GM19043 (cell line): Measurements from ENCODE around the gene NDUFAF3.

Experiments used
- ATAC-seq: cut with Tn5 transposase; IDR thresholded peaks from one replicate; pipeline ENCODE4 v1.9.1; 2021; ENCODE audit warnings: low read depth; ENCODE audit not compliant: unreplicated experiment

NDUFAF3 gene, protein sequence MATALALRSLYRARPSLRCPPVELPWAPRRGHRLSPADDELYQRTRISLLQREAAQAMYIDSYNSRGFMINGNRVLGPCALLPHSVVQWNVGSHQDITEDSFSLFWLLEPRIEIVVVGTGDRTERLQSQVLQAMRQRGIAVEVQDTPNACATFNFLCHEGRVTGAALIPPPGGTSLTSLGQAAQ

DNA sequence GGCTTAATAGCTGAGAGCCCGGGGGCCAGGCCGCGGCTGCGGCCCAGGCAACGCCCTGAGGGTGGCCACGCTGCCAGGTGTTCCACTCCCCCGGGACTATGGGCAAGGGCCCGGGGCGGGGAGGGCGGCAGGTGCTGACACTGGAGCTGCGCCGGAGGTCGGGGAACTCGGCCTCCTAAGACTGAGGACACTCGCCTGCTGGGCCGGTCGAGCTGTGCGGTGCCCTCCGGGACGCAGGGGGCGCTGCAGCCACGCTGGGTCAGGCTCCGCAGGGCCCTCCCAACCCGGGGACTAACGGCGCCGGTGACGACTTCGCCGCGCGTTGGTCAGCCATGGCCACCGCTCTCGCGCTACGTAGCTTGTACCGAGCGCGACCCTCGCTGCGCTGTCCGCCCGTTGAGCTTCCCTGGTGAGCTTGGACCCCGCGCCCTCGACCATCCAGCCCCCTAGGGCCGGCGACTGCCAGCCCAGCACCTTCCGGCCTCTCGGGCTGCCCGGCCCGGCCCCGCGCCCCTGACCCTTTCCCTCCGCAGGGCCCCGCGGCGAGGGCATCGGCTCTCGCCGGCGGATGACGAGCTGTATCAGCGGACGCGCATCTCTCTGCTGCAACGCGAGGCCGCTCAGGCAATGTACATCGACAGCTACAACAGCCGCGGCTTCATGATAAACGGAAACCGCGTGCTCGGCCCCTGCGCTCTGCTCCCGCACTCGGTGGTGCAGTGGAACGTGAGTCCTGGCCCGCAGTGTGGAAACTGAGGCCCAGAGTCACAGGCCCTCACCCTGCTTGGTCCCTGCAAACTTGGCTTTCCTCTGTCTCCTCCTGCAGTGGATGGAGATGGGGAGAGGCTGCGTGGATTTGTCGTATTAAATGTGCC is at the start of gene NDUFAF3:
Gene NDUFAF3 (plus strand): TSS at position 309 of the 875 bp plus-strand sequence. CDS start 24 bp downstream, at position 333.
- ATAC-seq: peak; percentile 52

DNA sequence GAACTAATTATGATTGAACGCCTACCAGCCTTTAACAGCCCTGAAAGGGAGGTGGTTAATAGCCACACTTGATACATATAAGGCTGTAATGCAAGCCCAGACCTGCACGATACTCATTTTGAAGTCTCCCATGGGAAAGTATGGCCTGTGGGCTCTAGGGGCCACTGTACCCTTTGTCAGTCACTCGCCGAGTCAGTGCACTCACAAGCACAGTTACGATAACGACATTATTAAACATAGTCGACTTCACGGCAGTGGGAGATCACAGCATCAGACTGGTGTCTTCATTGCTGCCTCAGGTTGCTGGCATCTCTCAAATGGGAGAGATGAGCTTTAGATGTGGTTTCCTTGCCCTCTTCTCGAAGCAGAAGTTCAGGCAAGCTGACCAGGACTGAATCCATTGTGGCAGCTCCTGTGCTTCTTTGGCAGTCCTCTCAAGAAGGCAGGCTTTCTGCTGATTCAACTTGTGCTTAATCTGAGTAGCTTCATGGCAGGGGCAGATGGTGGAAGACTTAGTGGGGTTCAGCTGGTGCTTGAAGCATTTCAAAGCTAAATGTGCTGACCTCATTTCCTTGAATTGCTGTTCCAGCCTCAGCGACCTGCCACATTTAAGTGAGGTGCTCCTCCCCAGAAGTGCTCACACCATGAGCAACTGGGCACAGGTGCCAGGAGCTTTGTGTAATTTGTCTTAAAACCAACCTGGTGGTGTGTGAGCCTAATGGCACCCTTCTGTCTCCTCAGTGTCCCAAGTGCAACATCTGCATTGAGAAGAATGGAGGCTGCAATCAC is 47.7 kb upstream of the NDUFAF3 start:
- ATAC-seq: no peak

DNA sequence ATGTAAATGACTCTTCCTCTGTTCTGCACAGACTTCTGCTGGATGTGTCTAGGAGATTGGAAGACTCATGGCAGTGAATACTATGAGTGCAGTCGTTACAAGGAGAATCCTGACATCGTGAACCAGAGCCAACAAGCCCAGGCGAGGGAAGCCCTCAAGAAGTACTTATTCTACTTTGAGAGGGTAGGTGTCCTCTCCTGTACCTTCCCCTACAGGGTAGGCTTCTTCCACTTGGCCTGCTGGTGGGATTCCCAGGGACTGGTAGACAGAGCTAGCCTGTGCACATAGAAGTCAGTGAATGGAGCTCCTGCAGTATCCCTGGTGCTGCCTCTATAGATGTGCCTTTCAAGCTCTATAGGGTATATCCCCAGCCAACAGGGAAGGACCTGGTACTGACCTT is 42.5 kb upstream of the NDUFAF3 start:
- ATAC-seq: no peak

DNA sequence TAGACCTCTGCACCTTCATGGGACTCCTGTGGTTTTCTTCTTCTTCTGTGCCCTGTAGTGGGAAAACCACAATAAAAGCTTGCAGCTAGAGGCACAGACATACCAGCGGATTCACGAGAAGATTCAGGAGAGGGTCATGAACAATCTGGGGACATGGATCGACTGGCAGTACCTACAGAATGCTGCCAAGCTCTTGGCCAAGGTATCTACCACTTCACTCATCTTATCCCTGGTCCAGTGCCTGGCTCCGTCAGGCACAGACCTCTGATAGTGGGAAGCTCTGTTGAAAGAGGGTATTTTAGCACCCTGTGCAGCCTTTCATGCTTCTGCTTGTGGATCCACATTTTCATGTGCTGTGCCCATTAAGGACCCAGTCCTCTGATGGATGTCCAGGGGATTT is 41.6 kb upstream of the NDUFAF3 start:
- no peak for ATAC-seq

DNA sequence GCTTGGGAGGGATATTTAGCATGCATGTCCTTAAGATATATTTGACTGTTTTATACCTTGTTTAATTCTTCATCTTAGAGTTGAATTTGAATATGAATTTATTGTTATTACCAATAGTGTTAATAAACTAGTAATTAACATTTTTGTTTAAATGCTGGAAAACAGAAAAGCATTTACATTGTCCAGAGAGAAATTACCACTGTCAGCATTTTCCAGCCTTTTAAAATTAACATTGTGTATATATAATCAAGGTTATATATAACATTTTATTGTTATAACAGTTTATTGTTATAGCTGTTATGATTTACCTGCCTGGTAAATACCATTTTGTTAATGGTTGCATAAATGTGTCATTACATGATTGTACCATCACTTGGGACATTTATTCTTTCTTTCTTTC is 39.9 kb upstream of the NDUFAF3 start:
- no peak for ATAC-seq

DNA sequence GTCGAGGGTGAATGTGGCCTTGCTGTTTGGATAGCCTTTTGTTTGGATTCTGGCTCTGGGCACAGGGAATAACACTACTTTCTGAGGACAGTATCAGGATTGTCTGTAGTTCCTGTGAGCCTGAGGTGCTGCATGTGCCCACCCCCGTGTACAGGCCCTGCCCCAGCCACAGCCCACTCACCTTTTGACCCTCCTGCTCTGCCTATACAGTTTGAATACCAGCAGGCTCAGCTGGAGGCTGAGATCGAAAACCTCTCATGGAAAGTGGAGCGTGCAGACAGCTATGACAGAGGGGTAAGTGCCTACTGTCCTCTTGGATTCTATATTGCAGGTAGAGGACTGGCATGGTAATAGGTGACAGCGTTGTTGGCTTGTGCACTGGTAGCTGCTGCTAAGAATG is 39.2 kb upstream of the NDUFAF3 start:
- ATAC-seq: no peak

DNA sequence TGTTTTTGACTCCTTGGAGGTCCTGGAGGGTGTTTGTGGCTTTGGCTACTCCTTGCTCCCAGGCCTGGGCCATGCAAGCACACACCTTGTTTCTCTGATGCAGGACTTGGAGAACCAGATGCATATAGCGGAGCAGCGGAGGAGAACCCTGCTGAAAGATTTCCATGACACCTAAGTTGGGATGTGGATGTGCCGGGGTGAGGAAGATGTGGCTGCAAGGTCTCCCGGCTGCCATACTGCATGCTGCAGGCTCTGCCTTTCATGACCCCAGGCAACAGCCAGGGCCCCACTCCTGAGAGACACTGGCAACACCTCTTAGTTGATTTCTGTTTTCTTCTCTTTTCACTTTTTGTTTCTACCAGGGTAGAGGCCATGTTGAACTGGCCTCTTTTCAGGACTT is 38.8 kb upstream of the NDUFAF3 start:
- no peak for ATAC-seq

DNA sequence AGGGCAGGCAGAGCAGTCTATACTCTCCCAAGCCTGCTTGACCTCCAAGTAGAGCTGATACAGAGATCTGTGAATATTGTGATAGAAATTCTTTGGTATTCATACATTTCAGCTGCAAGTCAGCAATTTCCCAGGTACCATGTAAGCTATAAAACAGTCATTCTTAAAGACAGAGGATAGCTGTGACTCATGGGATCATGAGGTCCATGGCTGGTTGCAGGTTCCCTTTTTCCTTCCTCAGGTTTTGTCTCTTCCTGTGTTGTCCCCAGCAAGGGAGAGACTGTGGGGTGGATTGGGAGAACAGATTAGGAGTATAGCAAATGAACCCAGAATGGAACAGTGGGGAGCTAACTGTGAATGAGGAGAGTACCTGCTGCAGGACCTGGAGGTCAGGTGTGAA is 37.3 kb upstream of the NDUFAF3 start:
- ATAC-seq: no peak

DNA sequence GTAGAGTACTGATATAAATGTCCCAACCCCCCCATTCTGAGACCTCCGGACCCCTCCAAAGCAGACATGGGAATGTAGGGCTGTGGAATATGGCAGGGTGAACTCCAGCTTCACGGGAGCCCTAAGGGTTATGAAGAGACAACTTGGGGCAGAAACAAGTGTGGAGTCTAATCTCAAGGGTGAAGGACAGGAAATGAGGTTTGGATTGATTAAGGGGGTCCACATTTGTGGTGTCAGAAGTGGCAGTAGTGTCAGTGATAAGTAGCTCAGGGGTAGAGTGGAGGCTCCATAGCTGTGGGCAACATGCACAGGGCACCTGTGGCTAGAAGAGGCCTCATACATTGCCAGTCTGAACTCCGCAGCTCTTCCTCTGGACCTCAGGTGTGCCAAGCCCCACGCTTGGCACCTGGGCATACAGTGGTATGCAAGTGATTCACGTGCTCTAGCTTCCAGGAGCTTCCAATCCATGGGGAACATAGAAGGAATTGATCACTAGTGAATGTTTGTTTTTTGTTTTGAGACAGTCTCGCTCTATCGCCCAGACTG is 36.0 kb upstream of the NDUFAF3 start:
- ATAC-seq: no peak

DNA sequence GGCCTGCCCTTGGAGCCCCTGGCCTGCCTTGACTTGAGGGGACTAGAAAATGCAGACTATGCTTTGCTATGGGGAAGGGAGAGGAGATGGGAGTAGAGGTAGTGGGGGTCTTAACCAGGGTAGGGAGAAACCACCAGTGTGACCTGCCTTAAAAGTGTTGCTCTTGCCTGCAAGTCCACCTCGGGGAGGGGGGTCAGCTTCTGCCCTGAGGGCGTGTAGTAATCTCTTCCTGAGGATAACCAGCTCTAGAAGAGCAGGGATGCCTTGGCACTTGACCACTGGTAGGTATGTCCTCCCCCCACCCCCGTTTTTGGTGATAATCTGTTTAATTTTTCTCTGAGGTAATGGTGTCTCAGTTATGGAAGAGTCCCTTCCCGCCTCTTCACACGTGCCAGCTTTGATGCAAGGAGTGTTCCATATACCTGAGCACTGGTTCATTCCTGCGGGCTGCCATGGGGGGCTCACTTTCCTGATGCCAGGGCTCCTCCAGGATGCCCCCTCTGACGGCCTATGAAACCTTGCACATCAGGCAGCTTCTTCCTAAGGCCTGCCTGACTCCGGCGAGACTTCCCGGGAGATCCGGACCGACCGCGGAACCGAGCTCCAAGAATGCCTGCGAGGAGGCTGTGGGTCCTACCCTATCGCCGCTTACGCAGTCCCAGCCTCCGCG is 32.7 kb upstream of the NDUFAF3 start:
- ATAC-seq: no peak

DNA sequence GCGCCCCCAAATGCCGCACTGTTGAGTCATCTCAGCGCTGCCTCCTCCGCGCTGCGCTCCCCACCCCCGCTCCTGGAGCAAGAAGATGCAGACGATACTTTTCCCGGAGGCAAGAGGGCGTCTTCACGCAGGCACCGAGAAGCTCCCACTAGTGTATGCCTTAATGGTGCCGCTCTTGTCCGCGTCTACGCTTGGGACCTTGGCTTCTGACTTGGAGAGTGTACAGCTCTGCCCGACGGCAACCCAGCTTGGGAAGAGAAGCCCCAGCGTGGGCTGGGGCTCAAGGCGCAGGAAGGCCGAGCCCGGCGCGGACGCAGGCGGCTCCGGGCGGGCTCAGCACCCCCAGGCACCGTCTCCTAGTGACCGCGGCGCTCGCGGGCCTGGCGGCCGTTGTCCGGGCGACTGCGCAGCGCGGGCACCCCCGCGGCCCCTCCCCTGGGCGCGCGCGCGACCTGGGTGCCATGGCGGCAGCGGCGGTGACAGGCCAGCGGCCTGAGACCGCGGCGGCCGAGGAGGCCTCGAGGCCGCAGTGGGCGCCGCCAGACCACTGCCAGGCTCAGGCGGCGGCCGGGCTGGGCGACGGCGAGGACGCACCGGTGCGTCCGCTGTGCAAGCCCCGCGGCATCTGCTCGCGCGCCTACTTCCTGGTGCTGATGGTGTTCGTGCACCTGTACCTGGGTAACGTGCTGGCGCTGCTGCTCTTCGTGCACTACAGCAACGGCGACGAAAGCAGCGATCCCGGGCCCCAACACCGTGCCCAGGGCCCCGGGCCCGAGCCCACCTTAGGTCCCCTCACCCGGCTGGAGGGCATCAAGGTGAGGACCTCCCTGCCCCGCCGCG is 31.9 kb upstream of the NDUFAF3 start, which contains the start of gene P4HTM:
Gene P4HTM (plus strand): TSS at position 446 of the 840 bp plus-strand sequence. CDS start 16 bp downstream, at position 462.
- no peak for ATAC-seq

DNA sequence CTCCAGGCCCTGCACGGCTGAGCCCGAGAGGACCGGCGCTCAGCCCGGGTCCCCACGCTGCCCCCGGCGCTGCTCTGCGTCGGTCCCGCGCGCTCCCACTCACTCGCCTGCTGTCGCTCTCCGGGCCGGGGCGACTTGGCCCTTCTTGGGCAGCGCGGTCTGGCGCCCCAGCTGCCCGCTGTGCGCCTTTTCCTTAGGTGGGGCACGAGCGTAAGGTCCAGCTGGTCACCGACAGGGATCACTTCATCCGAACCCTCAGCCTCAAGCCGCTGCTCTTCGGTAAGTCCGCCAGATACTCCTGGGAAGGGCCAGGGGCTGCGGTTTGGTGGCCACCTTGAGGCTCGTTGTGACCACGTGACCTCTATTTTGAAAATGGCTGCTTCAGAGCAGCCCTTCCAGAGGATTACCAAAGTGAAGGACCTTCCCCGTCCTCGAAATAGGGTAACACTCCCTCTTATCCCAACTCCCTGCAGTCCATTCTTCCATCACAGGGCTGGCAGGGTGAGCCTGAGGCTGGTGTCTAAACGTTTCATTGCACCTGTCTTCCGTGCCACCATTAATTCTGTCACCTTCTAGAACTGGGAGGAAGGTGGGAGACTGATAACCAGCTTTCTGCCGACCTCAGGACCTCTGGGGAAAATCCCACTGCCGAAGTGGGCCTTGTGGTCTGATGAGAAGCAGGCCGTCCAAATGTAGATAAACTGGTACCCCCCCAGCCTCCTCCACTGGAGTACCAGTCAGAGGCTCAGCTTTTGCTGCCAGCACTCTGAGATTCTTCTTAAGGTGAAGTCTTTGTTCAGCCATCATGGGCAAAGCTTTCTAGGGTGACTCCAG is 31.1 kb upstream of the NDUFAF3 start:
- ATAC-seq: no peak

DNA sequence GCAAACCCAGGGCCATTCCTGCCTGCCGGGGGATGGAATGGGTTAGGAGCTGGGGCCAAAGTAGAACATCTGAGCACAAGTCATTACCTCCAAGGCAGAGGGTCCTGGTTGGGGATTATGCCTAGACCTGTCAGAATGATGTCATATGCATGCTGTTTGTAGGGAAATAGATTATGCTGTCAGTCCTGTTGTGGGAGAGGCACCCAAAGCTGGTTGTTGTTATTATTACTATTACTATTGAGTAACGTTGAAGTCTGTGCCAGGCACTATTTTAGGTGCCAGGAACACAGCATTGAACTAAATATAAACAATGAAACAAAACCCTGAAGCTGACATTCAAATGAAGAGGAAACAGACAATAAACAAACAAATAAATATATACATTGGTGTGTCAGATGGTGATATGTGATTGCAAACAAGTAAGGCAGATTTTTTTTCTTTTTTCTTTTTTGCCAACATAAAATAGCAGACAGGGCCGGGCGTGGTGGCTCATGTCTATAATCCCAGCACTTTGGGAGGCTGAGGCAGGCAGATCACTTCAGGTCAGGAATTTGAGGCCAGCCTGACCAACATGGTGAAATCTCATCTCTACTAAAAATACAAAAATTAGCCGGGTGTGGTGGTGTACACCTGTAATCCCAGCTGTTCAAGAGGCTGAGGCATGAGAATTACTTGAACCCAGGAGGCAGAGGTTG is 29.9 kb upstream of the NDUFAF3 start:
- no peak for ATAC-seq

DNA sequence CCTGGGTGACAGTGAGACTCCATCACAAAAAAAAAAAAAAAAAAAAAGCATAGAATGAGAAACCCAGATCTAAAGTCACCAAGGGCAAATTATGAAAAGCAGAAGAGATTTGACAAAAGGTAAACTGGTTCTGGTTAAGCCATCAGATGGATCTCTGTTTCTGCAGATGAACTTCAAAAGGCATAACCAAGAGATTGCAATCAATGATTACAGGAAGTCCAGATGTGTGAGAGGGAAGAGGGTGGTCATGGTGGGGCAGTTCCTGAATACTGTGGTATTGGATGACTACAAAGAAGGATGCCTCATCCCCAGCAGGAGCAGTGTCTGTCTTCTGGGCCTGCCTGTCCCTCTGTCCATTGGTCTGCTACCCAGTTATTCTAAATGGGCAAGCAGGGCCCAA is 28.1 kb upstream of the NDUFAF3 start:
- ATAC-seq: no peak

DNA sequence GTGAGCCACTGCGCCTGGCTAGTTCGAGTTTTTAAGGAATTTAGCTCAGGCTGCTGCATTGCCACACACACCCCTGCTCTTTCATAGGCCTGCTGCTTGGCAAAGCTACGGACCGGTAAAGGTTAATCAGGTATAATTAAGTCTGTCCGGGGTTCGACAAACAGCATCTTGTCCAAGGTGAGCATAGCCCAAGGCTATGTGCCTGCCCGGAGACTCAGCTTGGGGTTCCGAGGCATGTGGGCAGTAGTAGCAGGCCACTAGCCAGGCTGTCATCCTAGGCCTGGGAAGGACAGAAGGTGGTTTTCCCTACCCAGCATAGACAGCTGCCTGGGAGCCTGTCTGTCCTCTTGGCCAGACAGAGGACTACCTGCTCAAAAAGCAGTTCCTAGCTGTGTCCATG is 25.3 kb upstream of the NDUFAF3 start:
- ATAC-seq: no peak

DNA sequence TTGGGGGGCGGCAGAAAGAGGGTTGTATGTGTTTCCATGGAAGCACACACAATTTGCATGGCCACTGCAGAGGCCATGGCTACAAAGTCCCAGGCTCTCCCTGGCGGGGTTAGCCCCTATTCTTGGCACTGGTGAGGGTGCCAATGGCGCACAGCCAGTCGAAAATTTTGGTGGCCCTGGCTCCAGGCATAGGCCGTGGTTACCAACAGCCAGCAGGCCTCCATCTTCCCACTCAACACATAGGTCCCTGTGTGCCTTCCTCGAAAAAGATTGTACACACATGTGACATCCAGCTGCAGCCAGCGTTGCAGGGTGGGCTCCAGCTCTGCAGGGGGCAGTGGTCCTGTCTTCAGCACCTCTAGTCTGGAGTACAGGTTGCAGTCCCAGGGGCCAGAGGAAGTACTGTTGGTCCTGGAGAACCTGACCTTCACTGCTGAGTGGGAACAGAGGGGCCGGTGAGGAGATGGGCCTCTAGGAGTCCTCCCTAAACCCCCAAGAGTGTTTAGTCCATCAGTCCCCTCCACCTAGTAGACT is 24.8 kb upstream of the NDUFAF3 start:
- ATAC-seq: no peak

DNA sequence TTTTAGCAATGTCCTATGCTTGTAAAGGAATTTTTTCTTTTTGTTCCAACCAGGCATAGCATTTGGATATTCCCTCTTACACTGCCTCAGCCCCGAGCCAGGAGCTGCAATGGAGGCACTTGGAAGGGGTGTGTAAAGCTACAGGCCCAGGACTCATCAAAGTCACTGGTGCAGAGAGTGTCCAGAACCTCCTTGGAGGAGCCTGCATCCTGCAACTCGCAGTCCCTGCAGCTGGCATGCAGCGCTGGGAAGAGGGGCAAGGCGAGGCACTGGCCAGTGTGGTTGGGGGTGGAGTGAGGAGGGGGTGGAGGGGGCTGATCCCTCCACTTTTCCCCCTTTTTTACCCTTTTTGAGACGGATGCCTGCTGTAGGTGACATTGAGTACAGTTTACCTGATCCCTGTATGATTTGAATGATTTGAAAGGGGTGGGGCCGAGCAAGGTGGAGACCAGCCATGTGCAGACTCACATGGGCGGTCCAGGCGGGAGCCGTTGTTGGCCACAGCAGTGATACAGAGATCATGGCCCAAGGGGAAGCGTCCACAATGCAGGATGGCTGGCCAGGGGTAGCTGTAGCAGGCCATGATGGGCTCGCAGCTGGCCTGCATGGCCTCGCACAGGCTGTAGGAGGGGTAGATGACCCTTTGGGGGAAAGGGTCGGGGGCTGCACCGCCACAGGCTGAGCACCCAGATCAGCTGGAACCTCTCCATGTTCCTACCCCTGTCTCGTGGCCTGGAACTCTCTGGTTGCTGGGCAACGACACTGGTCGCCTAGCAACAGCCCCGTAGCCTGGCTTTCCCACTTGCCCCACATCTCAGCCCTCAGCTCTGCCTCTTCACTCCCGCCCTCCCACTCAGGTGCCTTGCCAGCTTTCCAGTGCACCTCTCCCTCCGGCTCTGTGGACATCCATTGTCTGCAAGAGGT is 23.9 kb upstream of the NDUFAF3 start:
- ATAC-seq: no peak
